ENCODE data around the gene CLEC20A.
"Not testable (repeated sequence)": the region's sequence is repeated elsewhere in the genome, so short reads cannot be mapped to it uniquely, and the experiment has no call there.

Gene CLEC20A

GRCh38 chr1:178504286-178504685 lies 7.5 kb upstream of the CLEC20A start:
- TF ChIP-seq CTCF (IDR thresholded peaks at IDR 0.05; ENCODE audit: low read depth, low read length): no peak
- H3K4me3 ChIP-seq (ENCODE audit: low read depth, low read length): no peak overlapping the region

- TF ChIP-seq CTCF (IDR thresholded peaks at IDR 0.05; ENCODE audit: low read depth, low read length): no peak
- no peak overlapping the region for H3K4me3 ChIP-seq (ENCODE audit: low read depth, low read length)
Measured at GRCh38 chr1:178503849-178504248, 7.1 kb upstream of the CLEC20A start.

- not testable (repeated sequence) for H3K4me3 ChIP-seq (ENCODE audit: low read depth, low read length)
Measured at GRCh38 chr1:178503316-178503715, 6.6 kb upstream of the CLEC20A start.

GRCh38 chr1:178502856-178503255 lies 6.1 kb upstream of the CLEC20A start:
- no peak for TF ChIP-seq CTCF (IDR thresholded peaks at IDR 0.05; ENCODE audit: low read depth, low read length)

GRCh38 chr1:178502330-178502714 lies 5.6 kb upstream of the CLEC20A start:
- H3K4me3 ChIP-seq (ENCODE audit: low read depth, low read length): no peak overlapping the region
- TF ChIP-seq CTCF (IDR thresholded peaks at IDR 0.05; ENCODE audit: low read depth, low read length): no peak

More at GRCh38 chr1:178502856-178503255, 6.1 kb upstream of the CLEC20A start:
- no peak overlapping the region for H3K4me3 ChIP-seq (ENCODE audit: low read depth, low read length)

- peak; percentile 97 for TF ChIP-seq CTCF (IDR thresholded peaks at IDR 0.05; ENCODE audit: low read depth, low read length)
- H3K4me3 ChIP-seq (ENCODE audit: low read depth, low read length): no peak overlapping the region
Measured at GRCh38 chr1:178501705-178502329, 5.1 kb upstream of the CLEC20A start.

GRCh38 chr1:178500936-178501554 lies 4.3 kb upstream of the CLEC20A start:
- no peak overlapping the region for H3K4me3 ChIP-seq (ENCODE audit: low read depth, low read length)
- TF ChIP-seq CTCF (IDR thresholded peaks at IDR 0.05; ENCODE audit: low read depth, low read length): no peak

Data from WI38 (cell line).